ENCODE measurements around the gene NCAPD2.
A peak's percentile ranks its signal among the peaks of the same experiment; 100 is the strongest.
"Not testable (repeated sequence)": the region's sequence is repeated elsewhere in the genome, so short reads cannot be mapped to it uniquely, and the experiment has no call there.

NCAPD2 gene

DNA sequence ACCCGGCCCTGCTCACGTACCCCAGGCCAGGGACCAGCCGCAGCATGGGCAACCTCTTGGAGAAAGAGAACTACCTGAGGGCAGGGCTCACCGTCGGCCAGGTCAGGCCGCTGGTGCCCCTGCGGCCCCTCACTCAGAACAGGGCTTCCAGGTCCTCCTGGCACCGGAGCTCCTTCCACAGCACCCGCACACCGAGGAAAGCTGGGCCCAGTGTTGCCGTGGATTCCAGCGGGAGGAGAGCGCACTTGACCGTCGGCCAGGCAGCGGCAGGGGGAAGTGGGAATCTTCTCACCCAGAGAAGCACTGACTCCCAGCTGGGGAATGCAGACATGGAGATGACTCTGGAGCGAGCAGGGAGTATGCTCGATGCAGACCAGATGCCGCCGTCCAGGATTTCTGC lies 15.5 kb upstream of the NCAPD2 start:
- DNase-seq (ENCODE audit: low read depth in 2 of 2), result no peak
- TF ChIP-seq, protein P1, sequence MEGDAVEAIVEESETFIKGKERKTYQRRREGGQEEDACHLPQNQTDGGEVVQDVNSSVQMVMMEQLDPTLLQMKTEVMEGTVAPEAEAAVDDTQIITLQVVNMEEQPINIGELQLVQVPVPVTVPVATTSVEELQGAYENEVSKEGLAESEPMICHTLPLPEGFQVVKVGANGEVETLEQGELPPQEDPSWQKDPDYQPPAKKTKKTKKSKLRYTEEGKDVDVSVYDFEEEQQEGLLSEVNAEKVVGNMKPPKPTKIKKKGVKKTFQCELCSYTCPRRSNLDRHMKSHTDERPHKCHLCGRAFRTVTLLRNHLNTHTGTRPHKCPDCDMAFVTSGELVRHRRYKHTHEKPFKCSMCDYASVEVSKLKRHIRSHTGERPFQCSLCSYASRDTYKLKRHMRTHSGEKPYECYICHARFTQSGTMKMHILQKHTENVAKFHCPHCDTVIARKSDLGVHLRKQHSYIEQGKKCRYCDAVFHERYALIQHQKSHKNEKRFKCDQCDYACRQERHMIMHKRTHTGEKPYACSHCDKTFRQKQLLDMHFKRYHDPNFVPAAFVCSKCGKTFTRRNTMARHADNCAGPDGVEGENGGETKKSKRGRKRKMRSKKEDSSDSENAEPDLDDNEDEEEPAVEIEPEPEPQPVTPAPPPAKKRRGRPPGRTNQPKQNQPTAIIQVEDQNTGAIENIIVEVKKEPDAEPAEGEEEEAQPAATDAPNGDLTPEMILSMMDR (IDR thresholded peaks at IDR 0.05; ENCODE audit: low read depth, low read length), result no peak
- H3K4me3 ChIP-seq (replicated peaks in 1 of 2; ENCODE audit: low read depth in 2 of 2, low read length in 2 of 2), result no peak overlapping the region

DNA sequence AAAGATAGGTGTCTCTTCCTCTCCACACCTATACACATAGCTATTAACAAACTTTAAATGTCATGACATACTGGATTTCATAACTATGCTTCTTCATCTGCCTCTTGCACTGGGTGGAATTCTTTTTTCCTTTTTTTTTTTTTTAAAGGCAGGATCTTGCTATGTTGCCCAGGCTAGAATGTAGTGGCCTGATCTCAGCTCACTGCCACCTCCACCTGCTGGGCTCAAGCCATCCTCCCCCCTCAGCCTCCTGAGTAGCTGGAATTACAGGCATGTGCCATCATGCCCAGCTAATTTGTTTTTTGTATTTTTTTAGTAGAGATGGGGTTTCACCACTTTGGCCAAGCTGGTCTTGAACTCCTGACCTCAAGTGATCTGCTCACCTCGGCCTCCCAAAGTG lies 5.7 kb upstream of the NCAPD2 start:
- DNase-seq (ENCODE audit: low read depth in 2 of 2), result no peak
- TF ChIP-seq, protein P1 (IDR thresholded peaks at IDR 0.05; ENCODE audit: low read depth, low read length), result no peak
- H3K4me3 ChIP-seq (replicated peaks in 1 of 2; ENCODE audit: low read depth in 2 of 2, low read length in 2 of 2), result no peak overlapping the region

DNA sequence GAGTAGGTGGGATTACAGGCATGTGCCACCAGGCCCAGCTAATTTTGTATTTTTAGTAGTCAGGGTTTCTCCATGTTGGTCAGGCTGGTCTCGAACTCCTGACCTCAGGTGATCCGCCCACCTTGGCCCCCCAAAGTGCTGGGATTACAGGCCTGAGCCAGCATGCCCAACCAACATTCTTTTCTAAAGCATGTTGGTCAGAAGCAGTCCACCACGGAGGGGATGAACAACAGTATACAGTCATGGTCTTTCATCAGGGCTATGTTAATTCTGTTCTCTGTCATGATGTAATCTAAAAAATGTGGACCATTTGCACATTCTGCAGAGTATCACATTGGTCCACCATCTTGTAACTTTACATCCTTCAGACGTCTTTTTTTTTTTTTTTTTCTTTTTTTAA lies 4.5 kb upstream of the NCAPD2 start:
- DNase-seq (ENCODE audit: low read depth in 2 of 2), result no peak
- TF ChIP-seq, protein P1 (IDR thresholded peaks at IDR 0.05; ENCODE audit: low read depth, low read length), result no peak

DNA sequence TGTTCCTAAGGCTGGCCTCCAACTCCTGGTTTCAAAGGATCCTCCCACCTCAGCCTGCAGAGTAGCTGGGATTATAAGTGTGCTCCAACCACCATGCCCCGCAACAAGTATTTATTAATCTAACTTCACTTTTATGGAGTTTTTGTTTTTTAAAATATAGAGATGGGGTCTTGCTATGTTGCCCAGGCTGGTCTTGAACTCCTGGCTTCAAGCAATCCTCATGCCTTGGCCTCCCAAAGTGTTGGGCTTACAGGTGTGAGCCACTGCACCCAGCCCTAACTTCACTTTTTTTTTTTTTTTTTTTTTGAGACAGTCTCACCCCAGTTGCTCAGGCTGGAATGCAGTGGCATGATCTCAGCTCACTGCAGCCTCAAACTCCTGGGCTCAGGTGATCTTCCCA lies 3.2 kb upstream of the NCAPD2 start:
- not testable (repeated sequence) for DNase-seq (ENCODE audit: low read depth in 2 of 2)

More for the DNA sequence above, 4.5 kb upstream of the NCAPD2 start:
- no peak overlapping the region for H3K4me3 ChIP-seq (replicated peaks in 1 of 2; ENCODE audit: low read depth in 2 of 2, low read length in 2 of 2)

DNA sequence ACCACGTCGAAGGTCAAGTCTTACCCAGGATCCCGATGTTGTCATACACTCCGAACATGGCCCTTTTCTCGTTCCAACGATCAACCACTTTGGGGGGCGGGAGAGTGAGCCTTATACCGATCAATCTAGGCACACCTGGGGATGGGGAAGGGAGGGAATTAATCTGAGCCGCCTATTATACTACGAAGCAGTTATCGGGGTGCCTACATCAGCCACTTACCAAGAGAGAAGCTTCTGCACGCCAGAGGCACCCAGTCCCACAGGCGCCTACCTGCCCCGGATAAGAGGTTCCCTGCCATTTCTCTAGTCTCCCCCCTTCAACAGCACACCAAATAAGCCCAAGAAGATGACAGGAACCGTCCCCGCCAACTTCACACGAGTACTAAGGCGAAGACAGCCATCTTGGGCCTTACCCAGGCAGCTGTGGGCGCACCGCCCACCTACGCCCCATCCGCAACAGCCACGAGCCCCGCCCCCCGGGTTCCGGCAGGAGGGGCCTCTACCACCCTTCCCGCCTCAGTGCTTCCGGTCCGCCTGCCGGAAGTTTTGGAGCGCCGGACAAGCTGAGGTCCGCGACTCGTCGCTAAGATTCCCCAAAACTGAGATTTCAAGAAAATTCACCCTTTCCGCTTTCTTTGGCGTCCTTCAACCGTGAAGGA lies 935 bp upstream of the NCAPD2 start, which contains the start of gene MRPL51:
MRPL51 (minus strand) TSS at position 425 of the 659 bp plus-strand sequence; CDS start at position 299, 126 bp downstream.
- peak; percentile 94 to 97 for DNase-seq (ENCODE audit: low read depth in 2 of 2)
- TF ChIP-seq, protein P1 (IDR thresholded peaks at IDR 0.05; ENCODE audit: low read depth, low read length), result no peak
- H3K4me3 ChIP-seq (replicated peaks in 1 of 2; ENCODE audit: low read depth in 2 of 2, low read length in 2 of 2), result peak within 1 kb of the TSS; percentile 79 to 87

More for the DNA sequence above, 3.2 kb upstream of the NCAPD2 start:
- not testable (repeated sequence) for H3K4me3 ChIP-seq (replicated peaks in 1 of 2; ENCODE audit: low read depth in 2 of 2, low read length in 2 of 2)

DNA sequence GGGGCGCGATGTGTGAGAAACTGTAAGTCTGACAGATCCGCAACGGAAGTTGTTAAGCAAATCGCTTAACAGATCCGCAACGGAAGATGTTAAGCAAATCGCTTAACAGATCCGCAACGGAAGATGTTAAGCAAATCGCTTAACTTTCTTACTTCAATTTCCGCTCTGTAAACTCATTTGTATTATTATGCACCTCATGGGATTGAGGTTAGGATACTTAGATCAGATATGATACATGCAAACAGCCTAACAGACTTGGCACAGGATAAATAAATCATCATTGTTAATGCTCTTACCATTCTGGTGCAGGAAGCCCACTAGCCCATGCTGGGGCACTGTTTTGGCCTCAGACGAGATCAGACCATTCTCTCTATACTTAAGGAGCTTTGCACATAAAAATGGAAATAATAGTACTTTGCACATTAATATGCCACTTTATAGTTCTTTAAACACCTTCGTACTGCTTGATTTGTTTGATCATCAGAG lies 399 bp downstream of the NCAPD2 start:
- DNase-seq (ENCODE audit: low read depth in 2 of 2), result no peak
- TF ChIP-seq, protein P1 (IDR thresholded peaks at IDR 0.05; ENCODE audit: low read depth, low read length), result peak; percentile 4
- H3K4me3 ChIP-seq (replicated peaks in 1 of 2; ENCODE audit: low read depth in 2 of 2, low read length in 2 of 2), result peak overlapping the region; percentile 69

DNA sequence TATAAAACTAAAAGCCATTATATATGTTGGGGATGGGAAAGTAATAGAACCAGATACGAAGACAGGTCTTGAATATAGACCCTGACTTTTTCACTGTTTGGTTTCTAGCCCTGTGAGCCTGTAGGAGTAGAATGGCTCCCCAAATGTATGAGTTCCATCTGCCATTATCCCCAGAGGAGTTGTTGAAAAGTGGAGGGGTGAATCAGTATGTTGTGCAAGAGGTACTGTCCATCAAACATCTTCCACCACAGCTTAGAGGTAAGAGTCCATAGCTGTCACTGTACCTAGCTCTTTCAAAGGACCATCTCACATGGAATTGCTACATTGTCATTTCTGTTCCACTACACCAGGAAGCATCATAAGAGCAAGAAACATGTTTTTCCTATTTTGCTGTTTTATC lies 1.1 kb downstream of the NCAPD2 start:
- peak in 1 of 2 donors; percentile 35 for DNase-seq (ENCODE audit: low read depth in 2 of 2)
- TF ChIP-seq, protein P1 (IDR thresholded peaks at IDR 0.05; ENCODE audit: low read depth, low read length), result no peak
- peak overlapping the region in 1 of 2 donors; percentile 69 for H3K4me3 ChIP-seq (replicated peaks in 1 of 2; ENCODE audit: low read depth in 2 of 2, low read length in 2 of 2)

DNA sequence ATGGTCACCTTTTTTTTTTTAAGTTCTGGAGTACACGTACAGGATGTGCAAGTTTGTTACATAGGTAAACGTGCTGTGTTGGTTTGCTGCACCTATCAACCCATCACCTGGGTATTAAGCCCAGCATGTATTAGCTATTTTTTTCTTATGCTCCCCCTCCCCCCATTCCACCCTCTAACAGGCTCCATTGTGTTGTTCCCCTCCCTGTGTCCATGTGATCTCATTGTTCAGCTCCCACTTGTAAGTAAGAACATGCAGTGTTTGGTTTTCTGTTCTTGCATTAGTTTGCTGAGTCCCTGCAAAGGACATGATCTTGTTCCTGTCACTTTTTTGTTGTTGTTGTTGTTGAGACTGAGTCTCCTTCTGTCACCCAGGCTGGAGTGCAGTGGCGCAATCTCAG lies 3.4 kb downstream of the NCAPD2 start:
- DNase-seq (ENCODE audit: low read depth in 2 of 2); H3K4me3 ChIP-seq (replicated peaks in 1 of 2; ENCODE audit: low read depth in 2 of 2, low read length in 2 of 2): not testable (repeated sequence)
